Astrocyte of the spinal cord (primary cell): ENCODE data around the gene MPIG6B.

Source experiments
- DNase-seq: peaks from one replicate; pipeline ENCODE4 v3.0.0; 2011; ENCODE audit warnings: low read depth, low spot score
- H3K4me3 ChIP-seq: 2 replicates; pipeline ENCODE4 v1.5.1; 2011; ENCODE audit warnings: low read depth, mild to moderate bottlenecking, low read length, moderate library complexity
- in situ Hi-C: cut with HindIII; loops from 2 replicates; pipeline ENCODE4 v1.10.0; 2017; ENCODE audit warnings: low sequenced_read_pairs
- TF ChIP-seq, protein P1 (sequence below): IDR thresholded peaks from 2 replicates; pipeline ENCODE4 v1.5.1; 2012; ENCODE audit warnings: low read depth, mild to moderate bottlenecking, low read length, inconsistent platforms

MPIG6B gene

DNA sequence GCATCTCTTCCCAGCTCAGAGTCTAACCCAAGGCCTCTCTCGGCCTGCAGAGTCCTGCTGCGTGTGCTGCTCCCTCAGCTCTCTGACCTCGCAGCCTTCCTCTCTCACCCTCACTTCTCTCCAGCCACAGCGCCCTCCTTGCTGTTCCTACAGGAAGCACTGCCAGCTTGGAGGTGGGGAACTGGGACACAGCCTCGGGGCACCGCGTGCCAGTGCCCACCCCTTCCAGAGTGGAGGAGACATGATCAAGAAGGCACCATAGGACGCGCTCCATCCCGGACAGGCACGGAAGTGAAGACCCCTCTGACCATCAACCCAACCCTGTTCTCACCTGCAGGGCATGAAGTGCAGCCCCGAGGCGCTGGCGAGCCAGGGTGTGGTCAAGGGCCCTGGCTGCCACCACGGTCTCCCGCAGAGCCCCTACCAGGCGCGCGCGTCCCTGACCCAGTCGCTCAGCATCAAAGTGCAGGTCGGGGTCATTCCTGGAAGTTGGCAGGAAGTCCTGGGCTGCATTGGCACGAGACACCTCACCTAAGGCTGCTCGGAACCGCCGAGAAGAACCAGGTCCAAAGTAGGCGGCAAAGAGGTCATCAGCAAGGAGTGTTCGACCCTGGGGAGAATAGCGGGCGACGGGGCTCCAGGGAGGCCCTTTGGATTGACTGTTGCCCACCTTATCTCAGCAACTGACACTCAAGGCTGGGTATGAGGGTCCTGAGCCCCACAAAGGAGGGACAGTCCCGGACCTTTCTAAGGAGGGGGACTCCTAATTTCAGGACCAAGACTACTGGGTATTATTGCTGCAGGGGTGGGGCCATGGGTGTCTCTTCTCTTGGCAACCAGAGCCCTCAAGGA, 52.7 kb downstream of the MPIG6B start:
- in situ Hi-C loops = no loop called here
- no peak overlapping the region for H3K4me3 ChIP-seq
- TF ChIP-seq, protein P1, sequence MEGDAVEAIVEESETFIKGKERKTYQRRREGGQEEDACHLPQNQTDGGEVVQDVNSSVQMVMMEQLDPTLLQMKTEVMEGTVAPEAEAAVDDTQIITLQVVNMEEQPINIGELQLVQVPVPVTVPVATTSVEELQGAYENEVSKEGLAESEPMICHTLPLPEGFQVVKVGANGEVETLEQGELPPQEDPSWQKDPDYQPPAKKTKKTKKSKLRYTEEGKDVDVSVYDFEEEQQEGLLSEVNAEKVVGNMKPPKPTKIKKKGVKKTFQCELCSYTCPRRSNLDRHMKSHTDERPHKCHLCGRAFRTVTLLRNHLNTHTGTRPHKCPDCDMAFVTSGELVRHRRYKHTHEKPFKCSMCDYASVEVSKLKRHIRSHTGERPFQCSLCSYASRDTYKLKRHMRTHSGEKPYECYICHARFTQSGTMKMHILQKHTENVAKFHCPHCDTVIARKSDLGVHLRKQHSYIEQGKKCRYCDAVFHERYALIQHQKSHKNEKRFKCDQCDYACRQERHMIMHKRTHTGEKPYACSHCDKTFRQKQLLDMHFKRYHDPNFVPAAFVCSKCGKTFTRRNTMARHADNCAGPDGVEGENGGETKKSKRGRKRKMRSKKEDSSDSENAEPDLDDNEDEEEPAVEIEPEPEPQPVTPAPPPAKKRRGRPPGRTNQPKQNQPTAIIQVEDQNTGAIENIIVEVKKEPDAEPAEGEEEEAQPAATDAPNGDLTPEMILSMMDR = no peak
- no peak for DNase-seq
